CD4-positive, alpha-beta T cell treated with Interleukin-4 for 4 hours (primary cell): ENCODE measurements around the gene STAT1.

Experiments used
- DNase-seq: peaks from one replicate; pipeline ENCODE4 v3.0.0-alpha.2; 2020

The STAT1 gene

GRCh38 chr2:191030521-191031154 lies 16.7 kb upstream of the STAT1 start:
- peak; percentile 72 for DNase-seq

GRCh38 chr2:191029280-191029950 lies 15.4 kb upstream of the STAT1 start:
- peak; percentile 55 for DNase-seq

- no peak for DNase-seq
Observed at GRCh38 chr2:191026377-191026776, 12.4 kb upstream of the STAT1 start.

GRCh38 chr2:191025135-191025534 lies 11.2 kb upstream of the STAT1 start:
- DNase-seq, result no peak

GRCh38 chr2:191023235-191023679 lies 9.3 kb upstream of the STAT1 start:
- DNase-seq, result peak; percentile 59

DNA sequence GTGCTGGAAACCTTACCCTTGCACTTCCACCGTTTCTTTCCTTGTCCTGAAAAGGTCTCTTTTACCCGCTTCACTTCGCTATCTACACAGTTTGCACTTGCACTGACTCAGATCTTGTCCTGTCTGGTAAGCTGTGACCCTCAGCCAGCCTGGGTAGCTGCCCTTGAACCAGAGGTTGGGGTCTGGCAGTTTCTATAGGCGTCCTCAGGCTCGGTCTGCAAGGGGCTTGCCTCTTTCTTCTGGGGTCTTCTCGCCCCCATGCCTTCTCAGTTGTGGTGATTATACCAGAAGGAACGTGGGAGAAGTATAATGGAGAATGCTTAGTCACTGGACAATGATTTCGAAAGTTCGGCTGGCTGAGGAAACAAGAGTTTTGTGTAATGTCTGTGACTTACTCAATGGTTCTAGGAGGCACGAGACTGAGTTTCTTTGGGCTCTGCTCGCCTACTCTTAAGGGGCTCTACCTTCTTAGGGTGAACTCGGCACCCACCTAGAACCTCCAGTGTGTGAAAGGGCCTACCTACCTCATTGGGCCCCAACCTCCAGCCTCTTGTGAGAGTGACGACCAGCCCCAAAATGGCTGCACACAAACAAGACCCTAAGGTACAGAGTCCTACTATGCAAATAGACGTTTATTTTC lies 6.9 kb upstream of the STAT1 start:
- peak; percentile 43 for DNase-seq

DNA sequence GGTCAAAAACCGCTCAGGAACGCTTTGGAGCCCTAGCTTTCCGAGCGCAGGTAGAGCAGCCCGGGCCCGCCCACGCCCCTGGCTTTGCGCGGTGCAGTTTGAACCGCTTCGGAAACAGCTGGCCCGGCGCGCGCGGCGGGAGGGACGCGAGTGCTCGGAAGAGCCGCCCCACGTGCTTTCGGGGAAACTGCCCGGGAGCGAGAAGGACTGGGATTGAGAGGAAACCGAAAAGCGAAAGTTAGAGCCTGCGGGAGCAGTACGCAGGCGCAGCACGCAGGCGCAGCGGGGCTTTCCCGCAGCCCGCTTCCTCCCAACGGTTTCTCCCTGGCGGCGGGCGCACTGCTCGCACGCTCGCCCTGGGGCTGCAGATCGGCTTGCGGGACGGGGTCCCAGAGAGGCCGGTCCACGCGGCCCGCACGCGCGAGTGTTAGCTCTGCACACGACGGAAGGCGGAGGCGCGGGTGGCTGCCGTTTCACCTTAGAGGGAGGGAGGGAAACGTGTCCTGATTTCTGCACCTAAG lies 6.3 kb upstream of the STAT1 start:
- DNase-seq, result peak; percentile 95

GRCh38 chr2:191019376-191019775 lies 5.4 kb upstream of the STAT1 start:
- DNase-seq, result no peak

- peak; percentile 40 for DNase-seq
Observed at GRCh38 chr2:191018643-191019119, 4.7 kb upstream of the STAT1 start.

DNA sequence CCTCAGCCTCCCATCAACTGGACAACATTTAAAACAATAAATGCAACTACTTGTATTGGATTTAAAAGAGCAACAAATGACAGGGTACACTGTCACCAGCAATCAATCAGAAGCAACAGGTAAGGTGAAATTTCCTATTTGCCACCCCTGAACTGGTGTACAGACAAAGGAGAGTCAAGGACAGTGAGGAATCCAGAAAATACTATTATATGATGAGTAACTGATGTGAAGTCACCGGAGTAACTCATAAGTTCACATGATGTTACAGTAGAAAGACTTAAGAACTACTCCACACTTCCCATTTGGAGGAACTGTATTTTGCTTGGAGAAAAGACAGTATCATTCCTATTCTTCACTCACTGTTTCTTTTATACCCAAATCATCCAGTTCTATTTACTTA lies 4.1 kb upstream of the STAT1 start:
- DNase-seq, result no peak

DNA sequence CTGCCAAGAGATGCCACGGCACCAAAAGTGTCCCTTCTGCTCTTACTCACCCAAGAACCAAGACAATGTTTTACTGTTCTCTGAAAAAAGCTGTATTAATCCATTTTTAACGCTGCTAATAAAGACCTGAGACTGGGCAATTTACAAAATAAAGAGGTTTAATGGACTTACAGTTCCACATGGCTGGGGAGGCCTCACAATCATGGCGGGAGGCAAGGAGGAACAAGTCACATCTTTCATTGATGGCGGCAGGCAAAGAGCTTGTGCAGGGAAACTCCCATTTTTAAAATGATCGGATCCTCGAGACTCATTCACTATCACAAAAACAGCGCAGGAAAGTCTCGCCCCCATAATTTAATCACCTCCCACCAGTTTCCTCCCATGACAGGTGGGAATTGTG lies 1.9 kb upstream of the STAT1 start:
- DNase-seq, result no peak

- DNase-seq, result peak; percentile 42
Observed at GRCh38 chr2:191015239-191015638, 1.3 kb upstream of the STAT1 start.

DNA sequence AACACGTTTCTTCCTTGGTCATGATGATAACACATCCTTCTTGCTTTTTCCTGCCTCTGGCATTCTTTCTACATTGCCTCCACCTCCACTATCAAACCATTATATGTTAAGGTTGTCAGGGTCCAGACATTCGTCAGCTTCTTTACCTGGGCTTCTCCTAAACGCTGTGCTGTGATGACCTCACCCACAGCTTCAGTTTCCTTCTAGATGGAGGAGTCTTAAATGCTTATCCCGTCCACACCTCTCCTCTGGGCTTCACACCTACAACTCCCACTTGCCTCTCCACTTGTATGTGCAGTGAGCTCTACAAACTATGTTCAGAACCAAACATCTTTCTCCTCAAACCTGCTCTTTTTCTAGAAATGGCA lies 666 bp upstream of the STAT1 start:
- DNase-seq, result peak; percentile 24

DNA sequence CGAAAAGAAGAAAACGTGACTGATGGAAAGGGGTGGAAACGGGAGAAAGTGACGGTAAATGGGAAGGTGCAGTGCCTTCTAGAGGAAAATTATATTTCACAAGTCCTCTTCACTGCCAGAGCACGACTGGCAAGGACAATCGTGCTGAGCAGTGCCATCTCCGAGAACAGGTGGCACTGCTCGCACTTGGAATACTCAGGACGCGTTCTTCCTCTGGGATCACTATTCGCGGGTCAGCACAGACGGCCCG lies 364 bp downstream of the STAT1 start:
- no peak for DNase-seq

- DNase-seq, result no peak
Observed at GRCh38 chr2:191012845-191013681, 908 bp downstream of the STAT1 start.

DNA sequence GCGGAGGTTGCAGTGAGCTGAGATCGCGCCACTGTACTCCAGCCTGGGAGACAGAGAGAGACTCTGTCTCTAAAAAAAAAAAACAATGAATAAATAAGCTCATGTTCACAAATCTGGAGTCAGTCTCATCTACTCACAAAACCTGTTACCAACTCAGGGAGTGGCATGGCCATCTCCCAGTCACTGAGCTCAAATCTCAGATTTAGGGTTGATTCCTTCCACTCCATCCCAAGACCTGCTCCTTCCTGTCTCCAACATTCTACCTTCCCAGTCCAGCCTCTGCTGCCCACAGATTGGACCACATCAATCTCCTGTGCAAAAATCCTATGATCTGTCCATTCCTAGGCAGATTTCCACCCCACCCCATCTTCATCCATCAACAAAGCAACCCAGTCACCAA lies 1.6 kb downstream of the STAT1 start:
- DNase-seq, result no peak

- peak; percentile 40 for DNase-seq
Observed at GRCh38 chr2:191010887-191011885, 2.8 kb downstream of the STAT1 start.

DNA sequence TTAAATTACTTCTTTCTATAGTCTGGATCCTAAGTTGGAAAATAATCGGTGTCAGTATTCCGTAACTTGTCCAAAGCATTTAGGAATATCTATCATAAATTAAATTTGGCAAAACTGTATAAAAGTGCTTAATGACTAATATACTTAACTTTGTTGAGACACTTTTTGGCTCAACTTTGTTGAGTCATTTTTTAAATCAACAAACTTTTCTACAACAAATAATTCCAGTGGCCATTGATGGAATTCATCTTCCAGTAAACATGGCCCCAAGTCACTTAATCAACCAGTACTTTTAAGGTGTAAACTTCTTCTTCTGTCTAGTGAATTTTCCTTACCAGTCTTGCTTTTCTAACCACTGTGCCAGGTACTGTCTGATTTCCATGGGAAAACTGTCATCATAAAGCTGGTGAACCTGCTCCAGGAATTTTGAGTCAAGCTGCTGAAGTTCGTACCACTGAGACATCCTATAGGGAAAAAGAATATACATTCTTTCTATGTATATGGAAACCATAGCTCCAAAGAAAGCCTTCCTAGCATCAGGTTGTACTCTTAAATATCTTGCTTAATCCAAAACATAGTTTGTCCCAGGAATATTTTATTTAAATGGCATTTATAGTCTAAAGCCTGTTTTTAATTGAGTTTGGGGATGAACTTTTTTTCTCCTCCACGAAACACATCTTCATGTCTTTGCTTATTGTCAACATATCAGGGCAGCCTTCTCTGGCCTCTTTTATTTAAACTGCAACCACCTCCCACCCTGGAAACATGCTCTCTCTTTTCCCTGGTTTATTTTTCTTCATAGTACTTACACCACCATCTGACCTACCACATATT lies 4.2 kb downstream of the STAT1 start:
- no peak for DNase-seq

DNA sequence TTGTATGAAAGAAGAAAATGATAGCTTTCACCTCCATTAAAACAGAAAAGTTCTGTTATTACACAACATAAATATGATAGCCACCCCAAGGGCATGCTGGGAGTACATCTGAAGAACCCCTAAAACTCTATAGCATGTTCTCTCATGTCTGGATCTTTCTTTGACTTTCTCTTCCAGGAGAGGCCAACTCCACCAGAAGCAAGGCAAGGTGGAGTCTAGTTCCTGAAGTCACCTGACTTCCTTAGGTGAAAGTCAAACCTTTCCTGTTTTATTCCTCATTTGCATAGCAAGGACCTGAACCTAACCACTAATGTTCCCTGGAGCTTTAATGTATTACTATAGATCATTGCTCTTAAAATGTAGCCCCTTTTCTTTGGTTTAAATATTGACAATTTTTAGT lies 5.7 kb downstream of the STAT1 start:
- no peak for DNase-seq

DNA sequence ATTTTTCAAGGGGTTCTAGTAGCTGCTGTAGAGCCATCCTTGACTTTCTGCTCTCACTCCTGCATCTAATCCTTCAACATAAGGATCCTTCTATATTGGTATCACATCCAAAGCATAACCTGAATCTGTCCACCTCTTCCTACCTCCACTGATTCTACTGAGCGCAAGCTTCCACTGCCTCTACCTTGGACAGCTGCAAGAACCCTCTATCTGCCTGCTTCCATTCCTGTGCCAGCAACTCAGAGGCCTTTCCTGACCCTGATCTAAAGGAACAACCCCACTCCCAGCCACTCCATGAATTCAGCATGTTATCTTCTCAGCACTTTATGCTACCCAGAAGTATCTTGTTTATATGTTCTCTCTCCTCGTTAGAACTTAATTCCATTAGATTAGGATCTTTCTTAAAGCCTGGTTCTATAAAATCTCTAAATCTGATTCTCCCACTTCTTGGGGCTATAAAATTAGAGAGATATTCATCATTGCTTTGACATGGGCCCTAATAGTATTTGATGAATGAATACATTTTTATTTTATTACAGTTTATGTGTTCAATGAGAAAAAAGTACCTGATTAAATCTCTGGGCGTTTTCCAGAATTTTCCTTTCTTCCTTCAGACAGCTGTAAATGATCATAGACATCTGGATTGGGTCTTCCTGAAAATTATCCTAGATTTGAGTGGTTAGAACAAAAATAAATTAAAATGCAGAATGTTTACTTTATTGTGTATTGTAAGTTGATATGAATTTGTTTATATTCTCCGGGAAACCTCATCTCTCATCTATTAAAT lies 6.8 kb downstream of the STAT1 start:
- no peak for DNase-seq
